CD14-positive monocyte (primary cell): ENCODE data around the gene ALLC. TPM values are rescaled to one million over a fixed set of nuclear protein-coding genes. Genes with fewer than 3 reads are reported as not detected.

Experiments used
- DNase-seq, 3 donors: peaks; one replicate each; pipeline ENCODE4 v3.0.0-alpha.2; 2011 to 2022
- H2AFZ ChIP-seq: 2 replicates; pipeline ENCODE4 v1.6.0; 2012; ENCODE audit warnings: mild to moderate bottlenecking, low read depth, low read length, inconsistent platforms; ENCODE audit not compliant: insufficient read depth, poor library complexity, severe bottlenecking
- H3K27ac ChIP-seq, 2 donors: 1 replicate in 1 of 2; 2 replicates in 1 of 2; pipeline ENCODE4 v1.5.1; 2012 to 2013; ENCODE audit warnings: low read length in 2 of 2, control low read depth in 1 of 2, inconsistent platforms in 1 of 2, low read depth in 1 of 2, mild to moderate bottlenecking in 1 of 2
- H3K27me3 ChIP-seq, 2 donors: one replicate each; pipeline versions ENCODE4 v1.6.0 to v1.6.1; 2011 to 2013; ENCODE audit warnings: low read length in 2 of 2; ENCODE audit not compliant: control insufficient read depth in 2 of 2, insufficient read depth in 2 of 2
- H3K36me3 ChIP-seq, 2 donors: replicated peaks in 1 of 2; 1 replicate in 1 of 2; 2 replicates in 1 of 2; pipeline versions ENCODE4 v1.5.1 to v1.6.1; 2012 to 2013; ENCODE audit warnings: low read length in 2 of 2, control low read depth in 1 of 2, inconsistent platforms in 1 of 2, mild to moderate bottlenecking in 1 of 2; ENCODE audit not compliant: insufficient read depth in 2 of 2, control insufficient read depth in 1 of 2
- H3K4me1 ChIP-seq, 2 donors: 1 replicate in 1 of 2; 2 replicates in 1 of 2; pipeline versions ENCODE4 v1.5.1 to v1.6.1; 2012 to 2013; ENCODE audit warnings: low read length in 2 of 2, control low read depth in 1 of 2, inconsistent platforms in 1 of 2, mild to moderate bottlenecking in 1 of 2, moderate library complexity in 1 of 2; ENCODE audit not compliant: insufficient read depth in 2 of 2, control insufficient read depth in 1 of 2
- H3K4me2 ChIP-seq: replicated peaks from 2 replicates; pipeline ENCODE3; 2012; ENCODE audit warnings: low read length, moderate library complexity, mild to moderate bottlenecking; ENCODE audit not compliant: poor library complexity, severe bottlenecking; ENCODE audit errors: extremely low read depth
- H3K4me3 ChIP-seq, 3 experiments: fragments of 200-600 bp in 1 of 3; sonication (generic) in 1 of 3; replicated peaks in 1 of 3; 1 replicate in 2 of 3; 2 replicates in 1 of 3; pipeline ENCODE4 v1.5.1; 2011 to 2013; ENCODE audit warnings: low read length in 3 of 3, mild to moderate bottlenecking in 3 of 3, control low read depth in 2 of 3, low read depth in 2 of 3, inconsistent platforms in 1 of 3, moderate library complexity in 1 of 3
- H3K79me2 ChIP-seq: 2 replicates; pipeline ENCODE4 v1.6.0; 2012; ENCODE audit warnings: mild to moderate bottlenecking, control low read depth, inconsistent platforms, low read length, moderate library complexity; ENCODE audit not compliant: insufficient read depth
- H3K9ac ChIP-seq: 2 replicates; pipeline ENCODE4 v1.6.0; 2017; ENCODE audit warnings: low read length, mild to moderate bottlenecking; ENCODE audit not compliant: insufficient read depth, poor library complexity, severe bottlenecking
- H3K9me3 ChIP-seq, 2 donors: replicated peaks in 1 of 2; 1 replicate in 1 of 2; 2 replicates in 1 of 2; pipeline versions ENCODE4 v1.5.1 to v1.6.1; 2012 to 2013; ENCODE audit warnings: low read length in 2 of 2, control low read depth in 1 of 2; ENCODE audit not compliant: control insufficient read depth in 1 of 2, insufficient read depth in 1 of 2
- H4K20me1 ChIP-seq: 2 replicates; pipeline ENCODE4 v1.6.0; 2012; ENCODE audit warnings: mild to moderate bottlenecking, low read length, control low read depth, moderate library complexity; ENCODE audit not compliant: insufficient read depth
- H3K27ac Mint-ChIP-seq, 7 donors: one replicate each; pipeline ENCODE4 v1.8.0; 2020; ENCODE audit warnings: mild to moderate bottlenecking in 7 of 7, mixed read lengths in 7 of 7, moderate library complexity in 6 of 7, inconsistent platforms in 2 of 7
- H3K27me3 Mint-ChIP-seq, 3 donors: one replicate each; pipeline ENCODE4 v1.8.0; 2021 to 2022; ENCODE audit warnings: low read depth in 3 of 3, mild to moderate bottlenecking in 3 of 3, mixed read lengths in 3 of 3, moderate library complexity in 3 of 3, inconsistent platforms in 1 of 3
- H3K36me3 Mint-ChIP-seq, 2 donors: one replicate each; pipeline ENCODE4 v1.8.0; 2020; ENCODE audit warnings: mixed read lengths in 2 of 2, inconsistent platforms in 1 of 2, mild to moderate bottlenecking in 1 of 2
- H3K4me1 Mint-ChIP-seq: one replicate; pipeline ENCODE4 v1.8.0; 2020; ENCODE audit warnings: mild to moderate bottlenecking, mixed read lengths
- H3K4me3 Mint-ChIP-seq, 2 donors: one replicate each; pipeline ENCODE4 v1.8.0; 2020; ENCODE audit warnings: mild to moderate bottlenecking in 2 of 2, mixed read lengths in 2 of 2, moderate library complexity in 1 of 2
- H3K9me3 Mint-ChIP-seq, 7 donors: one replicate each; pipeline ENCODE4 v1.8.0; 2020 to 2022; ENCODE audit warnings: mixed read lengths in 7 of 7, mild to moderate bottlenecking in 6 of 7, moderate library complexity in 6 of 7, inconsistent platforms in 2 of 7
- WGBS: methylation state at CpG from one replicate; pipeline ENCODE4 v1.1.5; 2013; ENCODE audit warnings: missing lambda C conversion rate; ENCODE audit not compliant: insufficient coverage; 5-methylcytosine and 5-hydroxymethylcytosine counted together
- intact Hi-C, 2 donors: fragments of 100-400 bp; cut with micrococcal nuclease; formaldehyde crosslinking; loops; one replicate each; pipeline versions ENCODE4 v1.15.0 to v1.15.1; 2023
- polyA plus RNA-seq, 3 donors: library from polyadenylated mRNA; depleted of rRNA in 1 of 3; unstranded in 2 of 3; stranded (reverse) in 1 of 3; fragments of 300-500 nt in 2 of 3; fragments of >200 nt in 1 of 3; fragmentation: Illumina TruSeq in 2 of 3; gene quantifications; 1 replicate in 2 of 3; 2 replicates in 1 of 3; pipeline ENCODE4 v1.2.3, GENCODE V29; 2012 to 2021
- TF ChIP-seq, protein P1 (sequence below): fragments of 200-600 bp; IDR thresholded peaks from one replicate; pipeline ENCODE4 v1.8.0; 2022; ENCODE audit warnings: antibody characterized with exemption, mild to moderate bottlenecking

Gene ALLC
- polyA plus RNA-seq, 3 donors, result not detected

DNA sequence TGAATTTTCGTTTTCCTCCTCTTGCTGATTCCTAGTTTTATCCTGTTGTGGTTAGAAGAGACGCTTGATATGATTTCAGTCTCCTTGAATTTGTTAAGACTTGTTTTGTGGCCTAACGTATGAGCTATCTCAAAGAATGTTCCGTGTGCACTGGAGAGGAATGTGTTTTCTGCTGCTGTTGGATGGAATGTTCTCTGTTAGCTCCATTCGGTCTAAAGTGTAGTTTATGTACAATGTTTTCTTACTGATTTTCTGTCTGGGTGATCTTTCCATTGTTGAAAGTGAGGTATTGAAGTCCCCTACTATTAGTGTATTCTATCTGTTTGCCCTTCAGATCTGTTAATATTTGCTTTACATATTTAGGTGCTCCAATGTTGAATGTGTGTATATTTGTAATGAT is 37.2 kb upstream of the ALLC start:
- H3K4me2 ChIP-seq, result no peak overlapping the region
- H3K9me3 ChIP-seq, result peaks cover 0 to 4% of the 10 kb centered on the region in 2 donors
- Mint-ChIP-seq H3K9me3 (peaks cover 10 to 19% (median 12%) of the 10 kb centered on the region in 7 donors), H3K27me3 (peaks cover 0 to 6% (median 6%) of the 10 kb centered on the region in 3 donors), H3K36me3 (no peaks in the 10 kb centered on the region), H3K4me1 (no peaks in the 10 kb centered on the region), H3K4me3 (no peak overlapping the region), H3K27ac (no peak overlapping the region)
- no peaks in the 10 kb centered on the region for H3K36me3 ChIP-seq
- no peaks in the 10 kb centered on the region for H3K4me1 ChIP-seq
- no peak overlapping the region for H3K4me3 ChIP-seq
- 86% methylated on average over 2 of the region's 5 CpGs for WGBS
- no peak for DNase-seq
- H3K27ac ChIP-seq, result no peak overlapping the region
- H3K79me2 ChIP-seq, result no peaks in the 10 kb centered on the region
- no peak overlapping the region for H2AFZ ChIP-seq
- H3K27me3 ChIP-seq, result no peaks in the 10 kb centered on the region
- intact Hi-C loops, result no loop called here
- TF ChIP-seq, protein P1, sequence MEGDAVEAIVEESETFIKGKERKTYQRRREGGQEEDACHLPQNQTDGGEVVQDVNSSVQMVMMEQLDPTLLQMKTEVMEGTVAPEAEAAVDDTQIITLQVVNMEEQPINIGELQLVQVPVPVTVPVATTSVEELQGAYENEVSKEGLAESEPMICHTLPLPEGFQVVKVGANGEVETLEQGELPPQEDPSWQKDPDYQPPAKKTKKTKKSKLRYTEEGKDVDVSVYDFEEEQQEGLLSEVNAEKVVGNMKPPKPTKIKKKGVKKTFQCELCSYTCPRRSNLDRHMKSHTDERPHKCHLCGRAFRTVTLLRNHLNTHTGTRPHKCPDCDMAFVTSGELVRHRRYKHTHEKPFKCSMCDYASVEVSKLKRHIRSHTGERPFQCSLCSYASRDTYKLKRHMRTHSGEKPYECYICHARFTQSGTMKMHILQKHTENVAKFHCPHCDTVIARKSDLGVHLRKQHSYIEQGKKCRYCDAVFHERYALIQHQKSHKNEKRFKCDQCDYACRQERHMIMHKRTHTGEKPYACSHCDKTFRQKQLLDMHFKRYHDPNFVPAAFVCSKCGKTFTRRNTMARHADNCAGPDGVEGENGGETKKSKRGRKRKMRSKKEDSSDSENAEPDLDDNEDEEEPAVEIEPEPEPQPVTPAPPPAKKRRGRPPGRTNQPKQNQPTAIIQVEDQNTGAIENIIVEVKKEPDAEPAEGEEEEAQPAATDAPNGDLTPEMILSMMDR, result no peak
- H4K20me1 ChIP-seq, result no peaks in the 10 kb centered on the region
- no peak overlapping the region for H3K9ac ChIP-seq

DNA sequence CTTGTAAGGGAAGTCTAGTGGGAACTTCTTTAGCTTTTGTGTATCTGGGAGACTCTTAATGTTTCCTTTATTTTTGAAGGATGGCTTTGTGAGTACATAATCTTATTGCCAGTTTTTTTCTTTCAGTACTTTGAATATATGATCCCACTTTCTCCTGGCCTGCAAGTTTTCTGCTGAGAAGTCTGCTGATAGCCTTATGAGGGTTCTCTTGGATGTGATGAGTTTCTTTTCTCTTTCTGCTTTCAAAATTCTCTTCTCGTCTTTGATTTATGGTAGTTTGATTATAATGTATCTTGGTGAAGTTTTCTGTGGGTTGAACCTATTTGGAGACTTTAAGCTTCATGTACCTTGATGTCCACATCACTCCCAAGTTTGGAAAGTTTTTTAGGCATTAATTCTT is 35.0 kb upstream of the ALLC start:
- H3K4me2 ChIP-seq, result no peak overlapping the region

More for the DNA sequence above, 35.0 kb upstream of the ALLC start:
- no peaks in the 10 kb centered on the region for H4K20me1 ChIP-seq
- H3K4me3 ChIP-seq, result no peak overlapping the region
- no peak overlapping the region for H3K27ac ChIP-seq
- peaks cover 0 to 4% of the 10 kb centered on the region in 2 donors for H3K9me3 ChIP-seq
- H3K79me2 ChIP-seq, result no peaks in the 10 kb centered on the region
- intact Hi-C loops, result no loop called here
- TF ChIP-seq, protein P1, result no peak
- no peak overlapping the region for H3K9ac ChIP-seq
- no CpG with 5 or more reads among the region's 1 CpG for WGBS
- Mint-ChIP-seq H3K27ac (no peak overlapping the region), H3K4me3 (no peak overlapping the region), H3K27me3 (peaks cover 0 to 6% (median 6%) of the 10 kb centered on the region in 3 donors), H3K4me1 (no peaks in the 10 kb centered on the region), H3K9me3 (peaks cover 0 to 6% (median 4%) of the 10 kb centered on the region in 7 donors), H3K36me3 (no peaks in the 10 kb centered on the region)
- H2AFZ ChIP-seq, result no peak overlapping the region
- H3K27me3 ChIP-seq, result no peaks in the 10 kb centered on the region
- no peak for DNase-seq
- H3K36me3 ChIP-seq, result no peaks in the 10 kb centered on the region
- H3K4me1 ChIP-seq, result no peaks in the 10 kb centered on the region
